Retinal pigment epithelial cell (primary cell): Measurements from ENCODE around the gene BCL2L13.
"Not testable (repeated sequence)": the region's sequence is repeated elsewhere in the genome, so short reads cannot be mapped to it uniquely, and the experiment has no call there.

ENCODE experiments used
- DNase-seq: peaks from one replicate; pipeline ENCODE4 v3.0.0-alpha.2; 2010; ENCODE audit warnings: low read depth
- H3K4me3 ChIP-seq: 2 replicates; pipeline ENCODE4 v1.5.1; 2011; ENCODE audit warnings: mild to moderate bottlenecking, low read length, control low read depth, moderate library complexity
- TF ChIP-seq, protein P1 (sequence below): conservative IDR thresholded peaks from 2 replicates; pipeline ENCODE4 v1.5.1; 2011; ENCODE audit warnings: low read depth, low read length, control low read depth, inconsistent platforms

Gene BCL2L13

DNA sequence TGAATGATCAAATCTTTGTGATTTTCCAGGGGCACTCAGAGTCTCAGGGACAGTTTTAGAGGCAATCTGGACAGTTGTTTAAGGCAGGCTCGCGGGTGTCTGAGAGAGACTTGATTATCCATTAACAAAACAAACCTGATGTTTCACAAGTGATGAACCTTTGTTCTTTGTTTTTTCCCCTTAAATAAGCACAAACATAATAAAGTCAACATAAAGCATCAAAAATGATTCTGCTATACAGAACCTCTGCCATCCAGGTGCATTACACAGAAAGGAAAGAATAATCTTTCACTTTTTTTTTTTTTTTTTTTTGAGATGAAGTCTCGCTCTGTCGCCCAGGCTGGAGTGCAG is 122.6 kb downstream of the BCL2L13 start:
- TF ChIP-seq, protein P1, sequence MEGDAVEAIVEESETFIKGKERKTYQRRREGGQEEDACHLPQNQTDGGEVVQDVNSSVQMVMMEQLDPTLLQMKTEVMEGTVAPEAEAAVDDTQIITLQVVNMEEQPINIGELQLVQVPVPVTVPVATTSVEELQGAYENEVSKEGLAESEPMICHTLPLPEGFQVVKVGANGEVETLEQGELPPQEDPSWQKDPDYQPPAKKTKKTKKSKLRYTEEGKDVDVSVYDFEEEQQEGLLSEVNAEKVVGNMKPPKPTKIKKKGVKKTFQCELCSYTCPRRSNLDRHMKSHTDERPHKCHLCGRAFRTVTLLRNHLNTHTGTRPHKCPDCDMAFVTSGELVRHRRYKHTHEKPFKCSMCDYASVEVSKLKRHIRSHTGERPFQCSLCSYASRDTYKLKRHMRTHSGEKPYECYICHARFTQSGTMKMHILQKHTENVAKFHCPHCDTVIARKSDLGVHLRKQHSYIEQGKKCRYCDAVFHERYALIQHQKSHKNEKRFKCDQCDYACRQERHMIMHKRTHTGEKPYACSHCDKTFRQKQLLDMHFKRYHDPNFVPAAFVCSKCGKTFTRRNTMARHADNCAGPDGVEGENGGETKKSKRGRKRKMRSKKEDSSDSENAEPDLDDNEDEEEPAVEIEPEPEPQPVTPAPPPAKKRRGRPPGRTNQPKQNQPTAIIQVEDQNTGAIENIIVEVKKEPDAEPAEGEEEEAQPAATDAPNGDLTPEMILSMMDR, result no peak
- no peak overlapping the region for H3K4me3 ChIP-seq
- no peak for DNase-seq

DNA sequence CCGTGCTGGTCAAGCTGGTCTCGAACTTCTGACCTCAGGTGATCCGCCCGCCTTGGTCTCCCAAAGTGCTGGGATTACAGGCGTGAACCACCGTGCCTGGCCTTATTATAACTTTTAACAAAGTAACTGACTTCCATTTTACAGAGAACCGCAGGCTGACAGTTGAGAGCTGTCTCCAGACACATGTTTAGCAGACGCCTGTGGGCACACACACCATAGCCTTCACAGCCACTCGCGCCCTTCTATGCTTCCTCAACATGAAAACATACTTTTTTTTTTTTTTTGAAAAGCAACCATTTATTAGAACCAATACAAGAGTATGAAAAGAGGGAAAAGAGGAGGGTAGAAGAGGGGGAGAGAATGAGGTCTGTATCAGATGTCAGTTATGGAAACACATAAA is 124.9 kb downstream of the BCL2L13 start:
- DNase-seq, result not testable (repeated sequence)

GRCh38 chr22:17764036-17764435 is 125.5 kb downstream of the BCL2L13 start:
- no peak for DNase-seq
- TF ChIP-seq, protein P1, result no peak
- H3K4me3 ChIP-seq, result no peak overlapping the region

More for the DNA sequence above, 124.9 kb downstream of the BCL2L13 start:
- H3K4me3 ChIP-seq, result not testable (repeated sequence)

DNA sequence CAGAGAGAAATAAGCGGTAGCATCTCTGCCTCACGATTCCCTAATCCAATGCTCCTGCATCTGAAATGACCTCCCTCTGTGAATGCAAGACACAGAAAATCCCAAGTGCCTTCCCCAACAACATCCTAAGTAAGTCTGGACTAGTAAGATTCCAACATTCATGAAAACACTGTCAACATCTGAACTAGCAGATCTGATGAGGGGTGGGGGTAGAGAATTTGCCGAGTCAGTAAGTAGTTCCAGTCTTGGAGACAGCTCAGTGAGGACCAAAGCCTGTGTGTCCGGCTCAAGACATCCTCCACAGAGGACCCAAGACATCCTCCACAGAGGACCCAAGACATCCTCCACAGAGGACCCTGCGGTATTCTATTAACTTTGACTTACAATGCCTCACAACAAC is 126.3 kb downstream of the BCL2L13 start:
- not testable (repeated sequence) for DNase-seq, H3K4me3 ChIP-seq

GRCh38 chr22:17767233-17768065 is 128.9 kb downstream of the BCL2L13 start:
- TF ChIP-seq, protein P1, result no peak

GRCh38 chr22:17769013-17769715 is 130.6 kb downstream of the BCL2L13 start:
- H3K4me3 ChIP-seq, result no peak overlapping the region
- TF ChIP-seq, protein P1, result no peak
- DNase-seq, result no peak

More at GRCh38 chr22:17767233-17768065, 128.9 kb downstream of the BCL2L13 start:
- no peak overlapping the region for H3K4me3 ChIP-seq
- DNase-seq, result no peak

DNA sequence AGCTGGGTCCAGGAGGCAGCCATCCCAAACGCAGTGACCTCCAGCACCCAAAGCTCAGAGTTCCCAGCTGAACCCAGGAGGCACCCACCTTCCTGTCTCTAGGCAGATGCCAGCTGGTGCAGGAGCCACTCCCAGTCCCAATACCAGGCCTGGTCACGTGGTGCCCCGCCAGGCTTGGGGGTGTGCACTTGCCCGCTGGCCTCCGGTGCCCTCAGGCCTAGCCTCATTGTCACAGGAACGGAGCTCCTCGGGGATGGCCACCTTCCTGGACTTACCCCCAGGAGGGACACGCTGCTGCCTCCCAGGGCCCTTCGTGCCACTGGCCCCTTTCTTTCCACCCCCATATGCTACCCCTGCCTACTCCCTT is 131.1 kb downstream of the BCL2L13 start:
- TF ChIP-seq, protein P1, result no peak
- no peak for DNase-seq
- no peak overlapping the region for H3K4me3 ChIP-seq
